ENCODE results near the gene ETS1.

ETS1 gene

DNA sequence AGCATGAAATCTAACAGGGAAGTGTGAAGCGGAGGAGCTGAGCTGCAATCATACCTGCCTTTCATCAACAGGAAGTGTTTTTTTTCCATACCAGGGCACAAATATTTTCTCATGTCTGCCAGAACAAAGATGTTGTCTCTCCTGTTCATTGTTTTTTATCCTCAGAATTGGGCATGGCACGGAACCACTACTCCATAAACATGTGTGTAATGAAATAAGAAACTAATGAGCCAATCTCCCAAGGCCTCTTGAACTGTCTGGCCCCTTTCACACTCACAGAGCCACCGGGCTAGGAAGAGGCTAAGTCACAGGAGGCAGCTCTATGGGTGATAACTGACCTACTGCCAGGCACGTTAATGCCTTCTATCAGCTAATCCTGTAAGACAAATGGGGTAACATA, 124.4 kb downstream of the ETS1 start:
- ChIA-PET CTCF (no interaction called here), POLR2A (no interaction called here)
- no peak for DNase-seq (ENCODE audit: extremely low spot score)
- TF ChIP-seq ARNT (IDR thresholded peaks at IDR 0.05) (no peak), ZNF384 (IDR thresholded peaks at IDR 0.05) (no peak), NFRKB (IDR thresholded peaks at IDR 0.05) (no peak), ELF4 (IDR thresholded peaks at IDR 0.05) (no peak), CTBP1 (IDR thresholded peaks at IDR 0.05; ENCODE audit: borderline replicate concordance) (no peak), FOXM1 (IDR thresholded peaks at IDR 0.05; ENCODE audit: borderline replicate concordance) (no peak), SUZ12 (IDR thresholded peaks at IDR 0.05) (no peak), HDGF (IDR thresholded peaks at IDR 0.05; ENCODE audit: borderline replicate concordance) (no peak), L3MBTL2 (conservative IDR thresholded peaks at IDR 0.05) (no peak), TARDBP (IDR thresholded peaks at IDR 0.05) (no peak), BHLHE40 (IDR thresholded peaks at IDR 0.05; ENCODE audit: borderline replicate concordance) (no peak)
- TF ChIP-seq, protein P1, sequence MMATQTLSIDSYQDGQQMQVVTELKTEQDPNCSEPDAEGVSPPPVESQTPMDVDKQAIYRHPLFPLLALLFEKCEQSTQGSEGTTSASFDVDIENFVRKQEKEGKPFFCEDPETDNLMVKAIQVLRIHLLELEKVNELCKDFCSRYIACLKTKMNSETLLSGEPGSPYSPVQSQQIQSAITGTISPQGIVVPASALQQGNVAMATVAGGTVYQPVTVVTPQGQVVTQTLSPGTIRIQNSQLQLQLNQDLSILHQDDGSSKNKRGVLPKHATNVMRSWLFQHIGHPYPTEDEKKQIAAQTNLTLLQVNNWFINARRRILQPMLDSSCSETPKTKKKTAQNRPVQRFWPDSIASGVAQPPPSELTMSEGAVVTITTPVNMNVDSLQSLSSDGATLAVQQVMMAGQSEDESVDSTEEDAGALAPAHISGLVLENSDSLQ (IDR thresholded peaks at IDR 0.05) = no peak

DNA sequence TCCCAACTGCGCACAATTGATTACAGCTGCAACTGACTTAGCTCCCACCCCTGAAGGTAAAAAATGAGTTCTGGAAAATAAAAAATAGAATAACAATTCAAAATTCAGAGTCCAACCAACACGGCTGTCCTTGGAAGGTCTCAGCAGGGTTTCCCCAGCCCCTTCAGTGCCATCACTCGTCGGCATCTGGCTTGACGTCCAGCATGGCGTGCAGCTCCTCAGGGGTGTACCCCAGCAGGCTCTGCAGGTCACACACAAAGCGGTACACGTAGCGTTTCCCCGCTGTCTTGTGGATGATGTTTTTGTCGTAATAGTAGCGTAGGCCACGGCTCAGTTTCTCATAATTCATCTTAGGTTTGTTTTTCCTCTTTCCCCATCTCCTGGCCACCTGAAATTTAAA, 125.2 kb downstream of the ETS1 start:
- no peak for TF ChIP-seq LEF1 (IDR thresholded peaks at IDR 0.05; ENCODE audit: borderline replicate concordance)
- TF ChIP-seq FOXM1 (IDR thresholded peaks at IDR 0.05; ENCODE audit: borderline replicate concordance) = no peak
- TF ChIP-seq HDGF (IDR thresholded peaks at IDR 0.05; ENCODE audit: borderline replicate concordance) = no peak
- no peak for TF ChIP-seq SP1 (IDR thresholded peaks at IDR 0.05)
- no peak for TF ChIP-seq ELF4 (IDR thresholded peaks at IDR 0.05)
- no peak for TF ChIP-seq FOXK2 (IDR thresholded peaks at IDR 0.05)
- no peak for TF ChIP-seq ARNT (IDR thresholded peaks at IDR 0.05)
- TF ChIP-seq, protein P1 (IDR thresholded peaks at IDR 0.05) = no peak
- no peak for TF ChIP-seq SUZ12 (IDR thresholded peaks at IDR 0.05)
- no peak for TF ChIP-seq FOXA1 (IDR thresholded peaks at IDR 0.05)
- TF ChIP-seq L3MBTL2 (conservative IDR thresholded peaks at IDR 0.05) = no peak
- TF ChIP-seq ZNF384 (IDR thresholded peaks at IDR 0.05) = no peak
- TF ChIP-seq NFRKB (IDR thresholded peaks at IDR 0.05) = no peak
- no peak for TF ChIP-seq TARDBP (IDR thresholded peaks at IDR 0.05)
- TF ChIP-seq BHLHE40 (IDR thresholded peaks at IDR 0.05; ENCODE audit: borderline replicate concordance) = no peak
- TF ChIP-seq CTBP1 (IDR thresholded peaks at IDR 0.05; ENCODE audit: borderline replicate concordance) = no peak
- POLR2A ChIA-PET = no interaction called here
- CTCF ChIA-PET = no interaction called here
- DNase-seq (ENCODE audit: extremely low spot score) = no peak

DNA sequence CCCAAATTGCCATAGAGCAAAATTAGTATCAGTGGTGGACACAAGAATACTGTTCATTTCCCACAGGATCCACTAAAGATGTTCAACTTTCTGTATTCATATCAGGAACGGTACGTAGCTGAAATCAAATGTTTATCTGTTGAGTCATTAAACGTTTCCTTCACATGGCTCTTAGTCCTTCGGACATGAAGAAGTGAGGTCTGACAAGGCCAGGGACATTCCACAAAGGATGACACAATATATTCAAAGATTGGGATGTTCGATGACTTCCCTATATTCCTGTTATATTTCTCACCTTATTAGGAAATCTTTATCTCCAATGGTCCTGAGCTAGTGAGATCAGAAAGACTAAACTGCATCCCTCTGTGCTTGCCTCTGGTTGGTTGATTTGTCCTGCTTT, 129.0 kb downstream of the ETS1 start:
- no peak for DNase-seq (ENCODE audit: extremely low spot score)
- CTCF ChIA-PET = no interaction called here
- no peak for TF ChIP-seq FOXA1 (IDR thresholded peaks at IDR 0.05)
- TF ChIP-seq, protein P1 (IDR thresholded peaks at IDR 0.05) = no peak
- TF ChIP-seq CTBP1 (IDR thresholded peaks at IDR 0.05; ENCODE audit: borderline replicate concordance) = no peak
- TF ChIP-seq HDGF (IDR thresholded peaks at IDR 0.05; ENCODE audit: borderline replicate concordance) = no peak
- no peak for TF ChIP-seq L3MBTL2 (conservative IDR thresholded peaks at IDR 0.05)
- TF ChIP-seq SUZ12 (IDR thresholded peaks at IDR 0.05) = no peak
- TF ChIP-seq ARNT (IDR thresholded peaks at IDR 0.05) = no peak
- no peak for TF ChIP-seq LEF1 (IDR thresholded peaks at IDR 0.05; ENCODE audit: borderline replicate concordance)
- TF ChIP-seq SP1 (IDR thresholded peaks at IDR 0.05) = no peak
- TF ChIP-seq BHLHE40 (IDR thresholded peaks at IDR 0.05; ENCODE audit: borderline replicate concordance) = no peak
- TF ChIP-seq FOXM1 (IDR thresholded peaks at IDR 0.05; ENCODE audit: borderline replicate concordance) = no peak
- TF ChIP-seq FOXK2 (IDR thresholded peaks at IDR 0.05) = no peak
- no peak for TF ChIP-seq ZNF384 (IDR thresholded peaks at IDR 0.05)
- TF ChIP-seq NFRKB (IDR thresholded peaks at IDR 0.05) = no peak
- TF ChIP-seq ELF4 (IDR thresholded peaks at IDR 0.05) = no peak
- no peak for TF ChIP-seq TARDBP (IDR thresholded peaks at IDR 0.05)
- POLR2A ChIA-PET = no interaction called here

DNA sequence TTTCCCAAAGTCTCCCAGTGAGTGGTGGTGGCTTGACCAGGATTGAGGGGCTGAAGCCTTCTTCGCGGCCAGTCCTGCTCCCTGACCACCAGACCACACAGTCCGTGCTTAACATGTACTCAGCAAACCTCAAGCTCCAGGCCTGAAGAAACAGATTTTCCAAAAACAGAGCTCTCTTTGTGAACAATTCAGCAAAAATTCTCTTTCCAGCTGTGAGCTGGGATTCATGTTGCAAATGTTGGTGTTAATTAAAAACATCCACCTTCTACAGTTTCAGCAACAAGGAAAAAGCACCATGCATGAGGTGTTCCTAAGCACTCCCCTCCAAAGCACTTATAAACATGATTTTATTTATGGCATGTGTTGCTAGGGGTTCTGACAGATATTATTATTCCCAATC, 129.5 kb downstream of the ETS1 start:
- ChIA-PET CTCF (no interaction called here), POLR2A (no interaction called here)
- no peak for DNase-seq (ENCODE audit: extremely low spot score)
- TF ChIP-seq FOXM1 (IDR thresholded peaks at IDR 0.05; ENCODE audit: borderline replicate concordance) = no peak
- no peak for TF ChIP-seq HDGF (IDR thresholded peaks at IDR 0.05; ENCODE audit: borderline replicate concordance)
- no peak for TF ChIP-seq LEF1 (IDR thresholded peaks at IDR 0.05; ENCODE audit: borderline replicate concordance)
- no peak for TF ChIP-seq L3MBTL2 (conservative IDR thresholded peaks at IDR 0.05)
- no peak for TF ChIP-seq SP1 (IDR thresholded peaks at IDR 0.05)
- TF ChIP-seq, protein P1 (IDR thresholded peaks at IDR 0.05) = no peak
- no peak for TF ChIP-seq FOXA1 (IDR thresholded peaks at IDR 0.05)
- TF ChIP-seq NFRKB (IDR thresholded peaks at IDR 0.05) = no peak

DNA sequence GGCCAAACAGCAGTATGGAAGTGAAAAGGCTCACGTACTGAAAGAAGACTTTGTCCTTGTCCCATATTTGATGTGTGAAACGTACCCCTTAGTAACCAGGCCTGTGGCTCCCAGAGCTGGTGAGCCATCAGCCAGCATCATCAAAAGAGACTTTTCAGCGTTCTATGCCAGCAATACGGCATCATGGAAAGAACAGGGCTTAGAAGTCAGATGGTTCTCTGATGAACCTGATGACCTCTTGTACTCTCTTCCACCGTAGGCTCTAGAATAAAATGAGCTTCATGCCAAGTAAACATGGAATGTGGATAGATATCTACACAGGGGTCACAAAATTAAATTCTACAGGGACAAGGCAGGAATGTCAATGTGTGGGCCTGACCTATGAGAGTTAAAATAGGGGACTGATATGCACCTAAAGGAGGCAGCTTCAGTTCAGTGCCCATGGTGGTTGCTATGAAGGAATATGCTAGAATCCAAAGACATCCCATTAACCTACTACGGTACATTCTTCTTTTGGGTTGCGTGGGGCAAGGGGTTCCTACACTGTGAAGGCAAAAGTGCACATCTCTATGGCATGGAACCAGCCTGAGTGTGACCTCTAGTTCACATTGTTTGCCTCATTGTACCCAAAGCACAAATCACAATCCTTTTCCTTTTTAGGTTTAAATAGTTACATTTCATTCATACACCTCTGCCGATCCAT, 130.6 kb downstream of the ETS1 start:
- CTCF ChIA-PET = interaction anchor here (0.5 kb wide), 1 partner anchor 183 kb away, joined by 3 read pairs; no protein-coding TSS in a partner anchor
- POLR2A ChIA-PET = no interaction called here
- TF ChIP-seq ARNT (IDR thresholded peaks at IDR 0.05) (no peak), TARDBP (IDR thresholded peaks at IDR 0.05) (no peak), L3MBTL2 (conservative IDR thresholded peaks at IDR 0.05) (no peak), BHLHE40 (IDR thresholded peaks at IDR 0.05; ENCODE audit: borderline replicate concordance) (no peak), FOXA1 (IDR thresholded peaks at IDR 0.05) (no peak), LEF1 (IDR thresholded peaks at IDR 0.05; ENCODE audit: borderline replicate concordance) (no peak), NFRKB (IDR thresholded peaks at IDR 0.05) (no peak), ZNF384 (IDR thresholded peaks at IDR 0.05) (no peak), ELF4 (IDR thresholded peaks at IDR 0.05) (no peak), FOXK2 (IDR thresholded peaks at IDR 0.05) (no peak), SP1 (IDR thresholded peaks at IDR 0.05) (no peak), FOXM1 (IDR thresholded peaks at IDR 0.05; ENCODE audit: borderline replicate concordance) (no peak), HDGF (IDR thresholded peaks at IDR 0.05; ENCODE audit: borderline replicate concordance) (no peak), CTBP1 (IDR thresholded peaks at IDR 0.05; ENCODE audit: borderline replicate concordance) (no peak), SUZ12 (IDR thresholded peaks at IDR 0.05) (no peak)
- TF ChIP-seq, protein P1 (IDR thresholded peaks at IDR 0.05) = no peak
- DNase-seq (ENCODE audit: extremely low spot score) = no peak

Data from HEK293T (cell line).